GM06990 (cell line): ENCODE data around the gene NMU.
"Not testable (repeated sequence)": the region's sequence is repeated elsewhere in the genome, so short reads cannot be mapped to it uniquely, and the experiment has no call there.

Source experiments
- DNase-seq: peaks from one replicate; pipeline ENCODE4 v3.0.0-alpha.2; 2011; ENCODE audit not compliant: insufficient read length; ENCODE audit errors: extremely low read depth
- H3K27me3 ChIP-seq: replicated peaks from 2 replicates; pipeline ENCODE4 v1.6.0; 2011; ENCODE audit warnings: low read length; ENCODE audit not compliant: control insufficient read depth, insufficient read depth
- H3K36me3 ChIP-seq: 2 replicates; pipeline ENCODE4 v1.5.1; 2011; ENCODE audit warnings: low read length; ENCODE audit not compliant: control insufficient read depth, insufficient read depth
- H3K4me3 ChIP-seq: replicated peaks from 2 replicates; pipeline ENCODE4 v1.5.1; 2011; ENCODE audit warnings: low read depth, mild to moderate bottlenecking, control low read depth, low read length
- CTCF ChIP-seq: IDR thresholded peaks from 2 replicates; pipeline ENCODE4 v1.5.1; 2011; ENCODE audit warnings: low read length, control low read depth, mild to moderate bottlenecking, inconsistent platforms; ENCODE audit not compliant: insufficient read depth, poor library complexity, severe bottlenecking

NMU gene

DNA sequence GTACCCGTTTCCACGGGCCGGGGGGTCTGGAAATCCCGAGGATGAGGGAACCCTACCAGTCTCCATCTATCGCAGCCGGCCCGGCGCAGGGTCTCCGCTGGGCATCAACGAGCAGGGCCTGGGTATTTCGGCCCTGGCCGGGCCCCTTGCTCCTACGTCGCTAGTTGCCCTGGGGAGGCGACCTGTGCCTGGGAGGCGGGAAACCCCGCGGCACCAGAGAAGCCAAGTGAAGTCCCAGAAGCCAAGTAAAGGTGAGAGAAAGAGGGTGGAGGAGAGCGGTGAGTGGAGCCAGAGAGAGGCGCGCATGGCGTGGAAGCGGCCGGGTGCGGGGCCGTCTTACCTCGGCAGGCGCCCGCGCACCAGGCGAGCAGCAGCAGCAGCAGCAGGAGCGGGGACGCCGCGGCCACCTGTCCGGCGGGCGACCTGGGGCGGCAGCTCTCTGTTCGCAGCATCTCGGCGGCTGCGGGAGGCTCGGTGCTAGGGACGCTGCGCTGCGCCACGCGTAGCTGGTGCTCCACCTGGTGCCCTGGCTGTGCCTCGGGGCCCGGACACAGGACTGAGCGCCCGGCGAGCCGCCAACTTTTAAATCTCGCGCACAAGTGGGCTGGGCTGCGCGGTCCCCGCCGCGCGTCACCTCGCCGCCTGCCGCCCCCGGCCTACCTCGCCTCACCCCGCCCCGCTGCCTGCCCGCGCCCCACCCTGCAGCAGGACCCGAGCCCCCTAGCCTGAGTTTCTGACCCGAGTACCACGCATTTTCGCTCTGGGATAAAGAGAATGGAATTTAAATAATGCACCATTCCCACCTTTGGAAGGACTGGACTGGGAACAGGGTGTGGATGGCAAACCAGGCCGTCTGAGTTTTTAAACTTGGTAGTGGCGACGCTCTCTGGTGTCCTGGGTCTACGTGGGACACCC is at the start of gene NMU:
NMU (minus strand) TSS at position 558 of the 915 bp plus-strand sequence; CDS start at position 452, 106 bp downstream.
- peak; percentile 41 for DNase-seq
- Histone ChIP-seq H3K27me3 (peaks cover 3% of the 10 kb centered on the region), H3K4me3 (peak within 1 kb of the TSS; percentile 22), H3K36me3 (no peaks in the 10 kb centered on the region)
- TF ChIP-seq CTCF = peak; percentile 12

- no peaks in the 10 kb centered on the region for H3K27me3 ChIP-seq
- no peak for TF ChIP-seq CTCF
- H3K4me3 ChIP-seq = no peak overlapping the region
- H3K36me3 ChIP-seq = no peaks in the 10 kb centered on the region
- no peak for DNase-seq
Observed at GRCh38 chr4:55684276-55684675, 48.2 kb upstream of the NMU start.

GRCh38 chr4:55682797-55683196 is 46.7 kb upstream of the NMU start:
- H3K27me3 ChIP-seq, DNase-seq, H3K36me3 ChIP-seq, H3K4me3 ChIP-seq: not testable (repeated sequence)

- TF ChIP-seq CTCF = no peak
- Histone ChIP-seq H3K36me3 (no peaks in the 10 kb centered on the region), H3K4me3 (no peak overlapping the region), H3K27me3 (no peaks in the 10 kb centered on the region)
- DNase-seq = no peak
Observed at GRCh38 chr4:55682295-55682694, 46.2 kb upstream of the NMU start.

- Histone ChIP-seq H3K36me3 (no peaks in the 10 kb centered on the region), H3K4me3 (no peak overlapping the region), H3K27me3 (no peaks in the 10 kb centered on the region)
- no peak for DNase-seq
- no peak for TF ChIP-seq CTCF
Observed at GRCh38 chr4:55681430-55681829, 45.3 kb upstream of the NMU start.

DNA sequence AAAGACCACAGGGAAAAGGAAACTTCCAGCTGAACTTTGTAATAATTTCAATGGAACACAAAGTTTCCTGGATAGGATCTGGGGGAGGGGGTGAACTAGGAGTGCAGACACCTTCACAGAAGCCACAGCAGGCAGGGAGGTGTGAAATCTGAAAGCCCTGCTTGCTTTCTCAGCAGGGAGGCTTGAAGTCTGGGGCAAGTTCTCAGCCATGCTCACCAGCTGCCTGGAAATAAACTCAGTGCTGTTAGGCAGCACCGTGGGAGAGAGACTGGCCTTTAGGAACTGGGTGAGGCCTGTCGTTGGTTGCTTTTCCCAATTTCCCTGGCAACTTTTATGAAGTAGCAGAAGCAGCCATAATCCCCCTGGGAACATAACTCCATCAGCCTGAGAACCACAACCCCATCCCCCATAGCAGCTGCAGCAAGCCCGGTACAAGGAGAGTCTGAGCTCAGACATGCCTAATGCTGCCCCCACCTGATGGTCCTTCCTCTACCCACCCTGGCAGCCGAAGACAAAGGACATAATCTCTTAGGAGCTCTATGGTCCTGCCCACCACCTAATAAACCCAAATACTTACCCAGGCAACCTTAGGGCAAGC is 39.2 kb upstream of the NMU start:
- Histone ChIP-seq H3K27me3 (no peaks in the 10 kb centered on the region), H3K4me3 (no peak overlapping the region), H3K36me3 (no peaks in the 10 kb centered on the region)
- DNase-seq = no peak
- TF ChIP-seq CTCF = no peak
